NCI-H1417 treated with DMSO at 0.1 percent for 48 hours (cell line): ENCODE measurements around the gene STAB2.

Experiments
- DNase-seq: peaks from one replicate; lab custom pipeline; 2025; lab: John Stamatoyannopoulos, UW

STAB2 gene

GRCh38 chr12:103748875-103749274 is 161.8 kb downstream of the STAB2 start:
- no peak for DNase-seq

DNA sequence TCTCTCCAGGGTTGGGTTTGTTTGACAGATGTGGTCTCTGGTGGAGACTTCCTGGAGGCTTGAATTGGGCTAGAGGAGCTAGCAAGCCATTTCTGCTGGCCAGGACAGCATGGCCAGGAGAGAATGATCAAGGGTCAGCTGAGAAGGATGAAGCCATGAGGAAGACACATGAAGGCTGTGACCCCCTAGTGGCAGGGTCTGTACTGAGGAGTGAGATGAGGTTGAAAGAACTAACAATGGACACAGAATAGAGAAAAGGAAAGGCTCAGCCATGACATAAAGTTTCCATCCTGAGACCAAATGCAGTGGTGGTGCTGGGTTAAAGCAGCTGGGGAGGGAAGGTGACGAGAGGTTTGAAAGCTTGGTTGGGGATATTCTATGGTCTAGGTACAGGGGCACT is 164.1 kb downstream of the STAB2 start:
- DNase-seq = no peak

- DNase-seq = no peak
Observed at GRCh38 chr12:103751600-103751999, 164.5 kb downstream of the STAB2 start.

DNA sequence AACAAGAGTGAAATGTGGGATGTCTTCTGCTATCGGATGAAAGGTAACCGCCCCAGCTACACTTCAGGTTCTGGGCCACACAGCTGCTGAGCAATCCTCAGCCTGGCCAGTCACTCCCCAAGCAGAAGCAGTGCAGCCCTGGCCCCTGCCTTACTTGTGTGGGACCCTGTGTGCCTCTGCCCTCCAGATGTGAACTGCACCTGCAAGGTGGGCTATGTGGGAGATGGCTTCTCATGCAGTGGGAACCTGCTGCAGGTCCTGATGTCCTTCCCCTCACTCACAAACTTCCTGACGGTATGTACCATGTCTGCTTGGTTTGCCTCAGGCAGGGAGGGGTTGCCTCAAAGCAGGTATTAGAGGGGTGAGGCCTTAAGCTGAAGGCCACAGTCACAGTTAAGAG is 168.4 kb downstream of the STAB2 start:
- DNase-seq = no peak

GRCh38 chr12:103756443-103756842 is 169.4 kb downstream of the STAB2 start:
- no peak for DNase-seq

GRCh38 chr12:103757248-103757647 is 170.2 kb downstream of the STAB2 start:
- DNase-seq = no peak

GRCh38 chr12:103758310-103759089 is 171.4 kb downstream of the STAB2 start:
- no peak for DNase-seq

- DNase-seq = no peak
Observed at GRCh38 chr12:103762473-103762872, 175.4 kb downstream of the STAB2 start.

- DNase-seq = no peak
Observed at GRCh38 chr12:103765322-103765721, 178.2 kb downstream of the STAB2 start.

DNA sequence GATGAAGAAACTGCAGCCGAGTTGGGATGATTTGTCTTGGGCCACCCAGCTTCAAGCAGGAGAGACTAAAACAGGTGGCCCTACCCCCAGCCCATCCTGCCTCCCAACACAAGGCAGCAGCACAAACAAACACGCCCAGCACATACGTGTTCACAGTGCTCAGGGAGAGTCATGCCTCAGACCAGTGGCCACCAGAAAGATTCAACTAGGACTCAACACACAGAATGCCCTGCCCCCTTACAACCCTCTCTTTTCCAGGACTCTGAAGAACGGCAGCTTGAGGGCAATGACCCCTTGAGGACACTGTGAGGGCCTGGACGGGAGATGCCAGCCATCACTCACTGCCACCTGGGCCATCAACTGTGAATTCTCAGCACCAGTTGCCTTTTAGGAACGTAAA is 179.0 kb downstream of the STAB2 start:
- no peak for DNase-seq

- DNase-seq = no peak
Observed at GRCh38 chr12:103768467-103769123, 181.5 kb downstream of the STAB2 start.

- DNase-seq = no peak
Observed at GRCh38 chr12:103769240-103769945, 182.3 kb downstream of the STAB2 start.

DNA sequence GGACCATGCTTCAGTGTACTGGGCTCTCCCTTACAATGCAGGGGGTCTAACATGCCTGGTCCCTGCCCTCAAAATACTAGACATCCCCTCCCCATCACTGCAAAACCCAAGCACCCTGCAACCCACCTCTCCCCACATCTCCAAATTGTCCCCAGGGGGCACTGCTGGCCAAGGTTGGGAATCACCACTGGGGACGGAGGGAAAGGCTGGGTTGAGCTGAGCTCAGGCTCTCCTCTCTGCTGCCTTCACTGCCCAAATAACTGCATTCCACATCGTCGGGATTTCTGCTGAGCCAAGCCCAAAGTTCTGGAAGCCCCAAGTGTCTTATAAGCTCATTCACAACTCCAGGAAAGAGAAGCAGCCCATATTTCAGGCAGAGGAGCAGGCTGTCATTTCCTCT is 184.4 kb downstream of the STAB2 start:
- DNase-seq = no peak

DNA sequence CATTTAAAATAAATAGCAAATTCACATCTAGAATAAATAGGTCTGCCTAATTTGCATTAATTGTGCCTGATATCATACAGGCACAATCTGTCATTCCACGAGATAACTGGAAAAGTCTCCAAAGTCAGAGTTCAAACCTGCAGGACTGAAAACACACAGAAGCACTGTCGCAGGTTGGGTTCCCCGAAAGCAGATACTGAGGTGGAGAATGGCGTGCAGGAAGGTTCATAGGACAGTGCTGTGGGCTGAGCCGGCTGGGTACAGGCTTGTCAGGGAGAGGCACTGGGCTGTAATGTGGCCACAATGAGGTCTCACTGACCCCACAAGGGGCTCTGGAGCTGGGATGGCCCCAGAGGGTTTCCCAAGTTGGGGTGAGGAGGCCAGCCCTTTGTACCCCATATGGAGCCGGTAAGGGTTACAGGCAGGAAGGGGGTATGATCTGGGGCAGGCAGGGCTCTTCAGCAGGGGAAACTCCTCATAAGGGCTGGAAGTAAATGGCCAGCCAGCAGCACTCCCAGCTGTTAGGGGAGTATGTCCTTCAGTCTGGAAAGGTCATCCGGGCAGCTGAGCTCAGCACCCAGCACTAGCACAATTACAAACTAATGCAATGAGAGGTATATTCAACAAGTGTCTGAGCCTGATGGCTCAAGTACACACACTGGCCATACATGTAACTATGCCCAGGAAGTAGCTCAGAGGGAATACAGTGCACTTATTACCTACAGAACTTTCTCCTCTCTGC is 185.5 kb downstream of the STAB2 start:
- no peak for DNase-seq

DNA sequence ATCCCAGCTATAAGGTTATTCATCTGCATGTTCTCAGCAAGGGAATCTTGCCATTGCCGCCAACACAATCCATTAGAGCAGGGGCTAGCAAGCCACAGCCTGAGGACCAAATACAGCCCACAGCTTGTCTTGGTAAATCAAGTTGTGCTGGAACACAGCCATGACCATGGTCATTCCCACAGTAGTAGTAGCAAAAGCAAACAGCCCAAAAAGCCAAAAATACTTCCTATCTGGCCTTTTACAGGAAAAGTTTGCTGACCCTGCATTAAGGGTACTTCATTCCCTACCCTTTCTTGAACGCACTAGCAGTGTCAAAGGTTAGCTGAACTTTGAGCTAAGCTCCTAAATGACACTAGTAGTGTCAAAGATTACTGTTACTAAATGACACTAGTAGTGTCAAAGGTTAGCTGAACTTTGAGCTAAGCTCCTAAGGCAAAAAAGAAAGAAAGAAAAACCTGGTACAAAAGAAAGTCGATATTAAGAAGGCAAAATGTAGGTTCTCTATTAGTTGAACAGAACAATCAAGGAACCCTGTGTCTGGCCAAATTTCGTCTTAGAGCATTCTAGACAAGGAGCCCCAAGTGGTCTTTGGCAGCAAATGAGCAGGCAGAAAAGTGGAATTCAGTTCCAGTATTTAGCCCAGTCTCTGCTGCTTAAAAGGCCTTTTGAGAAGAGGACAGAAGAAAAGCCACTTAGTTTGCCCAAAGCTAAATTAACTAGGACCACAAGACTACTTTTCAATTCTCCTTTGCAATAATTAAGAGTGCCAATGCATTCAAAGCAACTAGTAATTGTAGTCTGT is 186.2 kb downstream of the STAB2 start:
- no peak for DNase-seq

- DNase-seq = no peak
Observed at GRCh38 chr12:103774977-103775560, 188.0 kb downstream of the STAB2 start.

DNA sequence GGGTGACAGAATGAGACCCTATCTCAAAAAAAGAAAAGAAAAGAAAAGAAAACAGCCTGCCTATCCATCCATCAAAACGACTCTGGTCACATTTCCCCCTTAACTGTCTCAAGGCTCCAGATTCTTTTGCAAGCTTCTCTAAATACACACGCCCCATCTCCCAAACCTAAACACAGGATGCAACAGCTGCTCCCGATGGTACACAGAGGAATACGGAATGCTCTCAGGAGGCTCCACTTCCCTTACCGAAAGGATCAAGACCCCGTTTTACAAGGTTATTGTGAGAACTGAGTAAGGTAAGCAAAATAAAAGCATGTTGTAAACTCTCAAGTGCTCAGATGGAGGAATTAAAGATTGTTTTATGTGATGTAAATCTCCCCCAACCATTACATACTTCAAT is 191.7 kb downstream of the STAB2 start:
- no peak for DNase-seq

DNA sequence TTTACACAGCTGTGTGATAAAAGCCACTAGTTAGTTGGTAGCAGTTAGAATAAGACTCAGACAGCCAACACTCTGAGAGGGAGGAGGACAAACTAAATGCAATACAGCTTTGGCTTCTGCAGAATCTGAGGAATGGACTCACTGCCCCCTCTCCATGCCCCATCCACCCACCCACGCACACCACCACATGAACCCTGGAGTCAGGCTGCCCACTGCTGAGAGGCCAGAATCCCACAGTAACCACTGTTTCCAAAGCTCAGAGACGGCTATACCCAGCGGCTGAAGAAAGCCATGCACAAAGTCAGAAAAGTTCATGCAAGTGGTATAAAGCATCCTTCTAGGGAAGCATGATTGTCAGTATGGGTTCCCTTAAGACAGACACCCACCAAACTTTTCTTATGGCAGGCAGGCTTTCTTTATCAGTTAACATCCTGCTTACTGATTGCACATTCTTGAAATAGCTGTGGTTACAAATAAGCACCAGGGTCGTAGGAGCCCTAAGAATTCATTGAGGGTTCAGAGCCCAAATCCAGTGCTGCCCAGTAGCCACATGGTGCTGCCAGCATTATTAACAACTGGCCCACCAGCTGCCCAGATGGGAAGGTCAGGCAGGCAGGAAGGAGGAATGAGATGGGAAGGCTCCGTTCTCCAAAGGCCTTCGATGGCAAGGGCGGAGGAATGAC is 192.5 kb downstream of the STAB2 start:
- no peak for DNase-seq

DNA sequence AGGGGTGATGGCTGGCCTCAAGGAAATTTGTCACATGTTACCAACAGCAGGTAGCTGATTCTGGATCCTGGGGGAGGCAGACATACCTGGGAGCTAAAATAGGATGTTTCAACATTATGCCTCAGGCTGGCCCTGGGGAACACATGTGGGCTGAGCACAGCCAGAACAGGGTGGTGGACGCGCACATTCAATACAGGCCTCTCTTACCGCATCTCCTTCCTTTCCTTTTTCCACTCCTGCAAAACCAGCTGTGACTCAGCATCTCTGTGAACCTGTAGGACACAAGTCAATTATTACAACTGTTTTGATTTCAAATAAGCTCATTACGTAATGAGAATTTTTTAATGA is 193.0 kb downstream of the STAB2 start:
- DNase-seq = no peak

GRCh38 chr12:103780992-103781391 is 193.9 kb downstream of the STAB2 start:
- no peak for DNase-seq

- no peak for DNase-seq
Observed at GRCh38 chr12:103782399-103782798, 195.3 kb downstream of the STAB2 start.
